G401.6 (cell line): ENCODE results near the gene TRIM9.
"Not testable (repeated sequence)": the region's sequence is repeated elsewhere in the genome, so short reads cannot be mapped to it uniquely, and the experiment has no call there.

Experiments
- FAIRE-seq: peaks from 2 replicates; lab custom pipeline; 2012; peaks lifted over from hg19 to GRCh38; lab: Jason Lieb, UNC

TRIM9 gene

GRCh38 chr14:51002406-51002999 is 92.4 kb downstream of the TRIM9 start:
- FAIRE-seq, result no peak

GRCh38 chr14:51000566-51000965 is 94.3 kb downstream of the TRIM9 start:
- FAIRE-seq, result no peak

GRCh38 chr14:50999726-51000125 is 95.2 kb downstream of the TRIM9 start:
- FAIRE-seq, result no peak

GRCh38 chr14:50998612-50999011 is 96.3 kb downstream of the TRIM9 start:
- FAIRE-seq, result no peak

- no peak for FAIRE-seq
Observed at GRCh38 chr14:50997712-50998111, 97.2 kb downstream of the TRIM9 start.

GRCh38 chr14:50994158-50994557 is 100.7 kb downstream of the TRIM9 start:
- not testable (repeated sequence) for FAIRE-seq

GRCh38 chr14:50985859-50986331 is 109.0 kb downstream of the TRIM9 start:
- no peak for FAIRE-seq

- no peak for FAIRE-seq
Observed at GRCh38 chr14:50985124-50985858, 109.6 kb downstream of the TRIM9 start.

GRCh38 chr14:50984036-50984710 is 110.7 kb downstream of the TRIM9 start:
- FAIRE-seq, result no peak

GRCh38 chr14:50979941-50980850 is 114.7 kb downstream of the TRIM9 start:
- no peak for FAIRE-seq

- no peak for FAIRE-seq
Observed at GRCh38 chr14:50978888-50979287, 116.0 kb downstream of the TRIM9 start.

GRCh38 chr14:50978529-50978871 is 116.4 kb downstream of the TRIM9 start:
- FAIRE-seq, result no peak

- no peak for FAIRE-seq
Observed at GRCh38 chr14:50977863-50978528, 116.9 kb downstream of the TRIM9 start.

GRCh38 chr14:50974118-50974517 is 120.8 kb downstream of the TRIM9 start:
- no peak for FAIRE-seq

- FAIRE-seq, result no peak
Observed at GRCh38 chr14:50972734-50973133, 122.2 kb downstream of the TRIM9 start.

GRCh38 chr14:50970886-50971781 is 123.8 kb downstream of the TRIM9 start:
- no peak for FAIRE-seq

- no peak for FAIRE-seq
Observed at GRCh38 chr14:50967790-50968189, 127.1 kb downstream of the TRIM9 start.

GRCh38 chr14:50967103-50967502 is 127.8 kb downstream of the TRIM9 start:
- FAIRE-seq, result no peak

- no peak for FAIRE-seq
Observed at GRCh38 chr14:50964683-50965390, 130.1 kb downstream of the TRIM9 start.

- FAIRE-seq, result no peak
Observed at GRCh38 chr14:50963919-50964318, 131.0 kb downstream of the TRIM9 start.
